PFSK-1 (cell line): ENCODE measurements around the gene GPHA2.

Experiments
- FOXP2 ChIP-seq: optimal IDR thresholded peaks from 2 replicates; pipeline ENCODE3; 2011; ENCODE audit warnings: borderline replicate concordance, control low read depth, inconsistent platforms; ENCODE audit not compliant: insufficient read depth; ENCODE audit errors: extremely low read length, extremely low read depth
- POLR2AphosphoS5 ChIP-seq: IDR thresholded peaks from 2 replicates; pipeline ENCODE4 v1.6.1; 2012; ENCODE audit warnings: low read depth, mild to moderate bottlenecking, control low read depth, low read length, moderate library complexity
- REST ChIP-seq, 2 experiments: IDR thresholded peaks; 2 replicates each; pipeline versions ENCODE4 v1.6.1 to v1.8.0; 2011 to 2012; ENCODE audit warnings: low read depth in 2 of 2, low read length in 2 of 2, control low read depth in 1 of 2, inconsistent platforms in 1 of 2, mild to moderate bottlenecking in 1 of 2, moderate library complexity in 1 of 2; ENCODE audit not compliant: insufficient read depth in 1 of 2
- SIN3A ChIP-seq: IDR thresholded peaks from 2 replicates; pipeline ENCODE4 v1.6.1; 2012; ENCODE audit warnings: mild to moderate bottlenecking, low read length, moderate library complexity, borderline replicate concordance; ENCODE audit not compliant: insufficient read depth
- TAF1 ChIP-seq: IDR thresholded peaks from 2 replicates; pipeline ENCODE4 v1.6.1; 2012; ENCODE audit warnings: low read length, control low read depth, borderline replicate concordance; ENCODE audit not compliant: insufficient read depth

The GPHA2 gene

GRCh38 chr11:64970731-64971151 lies 35.0 kb upstream of the GPHA2 start:
- TF ChIP-seq SIN3A (no peak), FOXP2 (no peak), REST (IDR thresholded peaks at IDR 0.05; ENCODE audit: insufficient read depth in 1 of 2, low read depth in 2 of 2, low read length in 2 of 2) (no peak), TAF1 (no peak), POLR2AphosphoS5 (no peak)

- no peak for TF ChIP-seq POLR2AphosphoS5
- TF ChIP-seq REST (IDR thresholded peaks at IDR 0.05; ENCODE audit: insufficient read depth in 1 of 2, low read depth in 2 of 2, low read length in 2 of 2): no peak
Measured at GRCh38 chr11:64969209-64969608, 33.5 kb upstream of the GPHA2 start.

- TF ChIP-seq FOXP2 (no peak), REST (IDR thresholded peaks at IDR 0.05; ENCODE audit: insufficient read depth in 1 of 2, low read depth in 2 of 2, low read length in 2 of 2) (no peak), POLR2AphosphoS5 (no peak), TAF1 (no peak), SIN3A (no peak)
Measured at GRCh38 chr11:64967375-64967774, 31.7 kb upstream of the GPHA2 start.

- TF ChIP-seq POLR2AphosphoS5 (no peak), SIN3A (no peak), TAF1 (no peak), REST (IDR thresholded peaks at IDR 0.05; ENCODE audit: insufficient read depth in 1 of 2, low read depth in 2 of 2, low read length in 2 of 2) (no peak), FOXP2 (no peak)
Measured at GRCh38 chr11:64963072-64963631, 27.5 kb upstream of the GPHA2 start.

- TF ChIP-seq POLR2AphosphoS5 (no peak), FOXP2 (no peak), SIN3A (no peak), TAF1 (no peak), REST (IDR thresholded peaks at IDR 0.05; ENCODE audit: insufficient read depth in 1 of 2, low read depth in 2 of 2, low read length in 2 of 2) (no peak)
Measured at GRCh38 chr11:64960719-64961118, 25.0 kb upstream of the GPHA2 start.
